CD4-positive, alpha-beta T cell treated with Interleukin-17A for 1 hour (primary cell): ENCODE measurements around the gene ITGAE.

Experiments used
- DNase-seq: peaks from one replicate; pipeline ENCODE4 v3.0.0-alpha.2; 2020

Gene ITGAE

DNA sequence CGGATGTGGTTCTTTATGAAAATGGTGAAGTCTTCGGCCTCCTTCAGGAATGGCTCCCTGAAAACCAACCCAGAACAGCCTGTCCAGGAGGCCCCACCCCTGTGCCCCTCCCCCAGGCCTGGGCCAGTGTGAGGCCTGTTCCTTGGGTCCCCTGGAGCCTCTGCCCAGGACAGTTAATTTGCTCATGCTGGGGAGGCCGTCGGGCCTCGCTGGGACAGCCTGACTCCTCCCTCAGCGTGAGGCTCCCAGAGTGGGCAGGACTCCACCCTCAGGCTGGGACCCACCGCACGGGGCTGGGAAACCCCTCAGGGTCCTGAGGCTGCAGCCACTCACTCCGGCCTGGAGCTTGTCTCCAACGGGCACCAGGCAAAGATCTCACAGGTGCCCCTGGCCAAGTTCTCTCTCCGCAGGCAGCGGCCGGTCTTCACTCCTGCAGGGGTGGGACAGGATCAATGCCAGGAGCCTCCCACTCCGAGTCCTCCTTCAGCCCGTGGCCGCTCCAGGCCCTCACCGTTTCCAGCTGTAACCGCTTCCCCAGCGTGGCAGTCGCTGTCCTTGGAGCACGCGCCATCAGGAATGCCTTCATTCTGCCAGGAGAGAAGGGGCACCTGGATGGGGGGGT, 110.8 kb downstream of the ITGAE start:
- no peak for DNase-seq

DNA sequence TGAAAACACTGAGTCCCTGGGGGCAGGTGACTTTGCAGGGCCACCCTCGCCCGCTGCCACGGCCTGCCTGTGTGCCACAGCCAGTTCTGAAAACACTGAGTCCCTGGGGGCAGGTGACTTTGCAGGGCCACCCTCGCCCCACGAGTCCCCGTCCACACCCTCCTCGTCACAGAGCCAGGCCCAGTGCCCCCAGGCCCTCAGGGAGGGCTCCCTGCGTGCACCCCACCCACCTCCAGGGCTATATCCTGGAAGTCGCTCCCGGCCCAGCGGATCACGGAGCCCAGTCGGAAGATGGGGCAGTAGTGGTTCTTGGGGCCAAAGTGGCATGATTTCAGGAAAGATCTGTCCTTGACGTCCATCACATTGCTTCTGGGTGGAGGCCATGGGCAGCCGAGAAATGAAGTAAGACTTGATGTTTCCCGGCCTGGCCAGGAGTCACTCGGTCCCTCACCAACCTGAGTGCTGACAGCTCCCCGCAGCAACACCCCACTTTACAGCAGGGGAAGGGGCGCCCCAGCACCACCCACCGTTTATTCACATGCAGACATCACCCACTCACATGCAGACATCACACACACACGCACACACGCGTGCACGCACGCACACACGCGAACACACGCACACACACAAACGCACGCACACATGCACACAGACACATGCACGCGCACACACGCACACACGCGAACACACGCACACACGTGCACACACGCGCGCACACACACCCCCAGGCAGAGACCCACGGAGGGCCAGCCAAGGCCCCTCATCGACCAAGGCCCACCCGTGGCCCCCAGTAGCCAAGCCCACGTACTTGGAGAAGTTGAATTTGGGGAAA, 111.5 kb downstream of the ITGAE start:
- DNase-seq: no peak

DNA sequence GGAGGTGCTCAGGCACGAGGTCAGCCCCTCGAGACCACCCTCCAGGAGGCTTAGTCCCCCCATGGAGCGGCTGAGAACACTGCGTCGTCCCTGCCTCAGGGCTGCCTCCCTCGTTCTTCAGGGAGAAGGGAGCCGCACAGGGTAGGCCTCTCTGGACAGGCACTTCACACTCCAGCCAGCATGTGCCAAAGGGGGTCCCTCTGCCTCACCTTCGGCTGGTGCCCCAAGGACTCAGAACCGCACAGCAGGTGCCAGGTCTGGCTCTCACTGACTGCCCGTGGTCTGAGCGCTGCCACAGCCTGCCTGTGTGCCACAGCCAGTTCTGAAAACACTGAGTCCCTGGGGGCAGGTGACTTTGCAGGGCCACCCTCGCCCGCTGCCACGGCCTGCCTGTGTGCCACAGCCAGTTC, 112.1 kb downstream of the ITGAE start:
- no peak for DNase-seq

DNA sequence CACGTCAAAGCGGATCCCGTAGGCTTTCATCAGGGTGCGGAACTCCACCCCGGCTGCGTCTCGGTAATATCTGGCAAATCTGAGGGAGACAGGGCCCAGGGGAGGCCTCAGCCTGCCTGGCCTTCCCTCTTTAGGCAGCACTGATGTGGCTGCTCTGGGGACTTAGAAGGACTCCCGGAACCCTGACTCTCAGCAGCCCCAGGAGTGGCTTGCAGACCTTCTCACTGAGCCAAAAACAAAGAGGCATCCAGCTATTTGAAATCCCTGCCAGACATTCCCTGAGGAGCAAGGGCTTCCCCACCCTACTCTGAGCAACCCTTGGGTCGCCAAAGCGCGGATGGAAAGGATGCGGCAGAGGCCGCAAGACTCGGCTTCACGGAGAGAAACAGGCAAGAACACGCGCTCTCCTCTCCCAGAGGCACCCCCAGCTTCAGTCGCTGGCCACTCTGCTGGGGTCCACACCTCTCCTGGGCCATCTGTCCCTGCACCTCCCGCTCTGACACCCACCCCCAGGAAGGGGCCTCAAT, 112.9 kb downstream of the ITGAE start:
- DNase-seq: no peak

DNA sequence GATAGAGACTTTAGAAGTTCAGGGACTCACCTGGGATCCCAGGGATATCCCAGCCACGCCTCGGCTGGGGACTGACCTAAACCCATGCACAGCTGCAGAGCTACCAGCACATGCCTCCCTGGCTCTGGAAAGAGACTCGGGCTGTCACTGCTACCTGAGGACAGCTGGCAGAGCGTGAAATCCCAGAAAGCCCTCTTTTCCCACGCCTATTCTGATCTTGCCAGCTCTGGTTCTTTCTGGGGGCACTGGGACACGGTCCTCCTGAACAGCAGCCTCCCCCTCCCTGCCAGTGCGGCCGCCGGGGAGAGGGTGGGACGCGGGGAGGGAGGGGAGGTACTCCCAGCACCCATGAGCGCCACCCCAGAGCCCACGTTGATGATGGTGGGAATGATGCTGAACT, 115.8 kb downstream of the ITGAE start:
- DNase-seq: no peak

DNA sequence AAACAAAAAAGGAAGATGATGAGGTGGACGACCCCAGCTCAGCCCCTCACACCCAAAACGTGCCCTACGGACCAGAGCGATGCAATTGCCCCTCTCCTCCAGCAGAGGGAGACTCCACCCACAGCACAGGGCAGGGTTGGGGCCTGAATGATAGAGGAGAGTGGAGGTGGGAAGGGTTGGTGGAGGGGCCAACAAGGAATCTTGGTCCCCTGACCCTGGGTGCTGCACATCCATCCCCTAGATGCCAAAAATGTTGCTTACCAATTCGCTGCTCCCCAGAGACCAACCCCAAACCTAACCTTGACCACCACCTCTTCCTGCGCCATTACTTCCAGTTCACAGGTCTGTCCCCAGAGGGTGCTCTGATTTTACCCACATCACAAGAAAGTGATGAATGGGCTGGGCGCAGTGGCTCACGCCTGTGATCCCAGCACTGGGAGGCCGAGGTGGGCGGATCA, 117.9 kb downstream of the ITGAE start:
- DNase-seq: peak; percentile 70

DNA sequence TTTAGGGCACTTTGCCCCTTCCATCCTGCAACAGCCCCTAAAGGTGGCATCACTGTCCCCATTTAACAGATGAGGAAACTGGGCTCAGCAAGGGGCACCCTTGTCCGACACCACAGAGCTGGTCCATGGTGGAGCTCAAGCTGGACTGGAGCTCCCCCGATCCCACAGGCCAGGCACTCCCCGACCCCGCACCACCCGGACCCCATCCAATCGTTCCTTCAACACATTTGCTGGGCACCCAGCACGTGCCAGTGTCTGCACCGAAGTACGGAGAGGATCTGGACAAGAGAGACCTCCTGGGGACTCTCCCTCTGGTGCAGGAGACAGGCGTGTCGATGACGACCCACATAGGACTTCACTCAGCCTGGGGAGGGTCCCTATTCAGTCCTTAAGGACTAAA, 119.0 kb downstream of the ITGAE start:
- no peak for DNase-seq

DNA sequence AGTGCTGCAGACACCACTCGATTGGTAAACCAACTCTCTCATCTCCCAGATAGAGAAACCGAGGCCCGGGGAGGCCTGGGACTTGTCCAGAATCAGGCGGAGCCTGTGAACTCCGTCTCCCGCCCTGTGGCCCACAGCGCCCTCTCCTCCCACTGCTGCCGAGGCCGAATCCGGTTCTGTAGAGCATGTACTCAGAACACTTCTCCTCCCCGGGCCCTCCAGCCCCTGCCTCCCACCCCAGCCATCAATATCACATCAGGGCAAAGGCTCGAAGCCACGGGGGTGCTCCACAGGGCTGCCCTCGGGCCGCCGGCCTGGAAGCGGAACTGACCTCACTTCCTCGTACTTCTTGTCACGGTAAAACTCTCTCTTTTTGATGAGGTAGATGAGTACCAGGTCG, 119.4 kb downstream of the ITGAE start:
- no peak for DNase-seq

DNA sequence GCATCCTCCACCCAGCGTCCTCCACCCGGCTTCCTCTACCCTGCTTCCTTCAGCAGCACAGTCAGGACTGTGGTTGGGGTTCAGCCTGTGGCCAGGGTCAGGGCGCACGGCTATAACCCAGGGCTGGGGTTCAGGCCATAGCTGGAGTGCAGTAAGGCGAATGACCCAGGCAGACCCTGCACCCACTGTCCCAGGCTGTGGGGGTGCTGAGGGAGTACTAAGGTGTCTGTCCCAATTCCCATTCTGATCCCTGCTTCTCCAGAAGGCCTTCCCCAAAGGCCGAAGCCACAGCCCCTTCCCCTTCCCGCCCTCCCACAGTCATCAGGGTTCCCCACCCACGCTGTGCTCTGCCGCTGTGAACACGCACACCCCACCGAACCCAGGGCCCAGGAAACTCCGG, 119.9 kb downstream of the ITGAE start:
- no peak for DNase-seq

DNA sequence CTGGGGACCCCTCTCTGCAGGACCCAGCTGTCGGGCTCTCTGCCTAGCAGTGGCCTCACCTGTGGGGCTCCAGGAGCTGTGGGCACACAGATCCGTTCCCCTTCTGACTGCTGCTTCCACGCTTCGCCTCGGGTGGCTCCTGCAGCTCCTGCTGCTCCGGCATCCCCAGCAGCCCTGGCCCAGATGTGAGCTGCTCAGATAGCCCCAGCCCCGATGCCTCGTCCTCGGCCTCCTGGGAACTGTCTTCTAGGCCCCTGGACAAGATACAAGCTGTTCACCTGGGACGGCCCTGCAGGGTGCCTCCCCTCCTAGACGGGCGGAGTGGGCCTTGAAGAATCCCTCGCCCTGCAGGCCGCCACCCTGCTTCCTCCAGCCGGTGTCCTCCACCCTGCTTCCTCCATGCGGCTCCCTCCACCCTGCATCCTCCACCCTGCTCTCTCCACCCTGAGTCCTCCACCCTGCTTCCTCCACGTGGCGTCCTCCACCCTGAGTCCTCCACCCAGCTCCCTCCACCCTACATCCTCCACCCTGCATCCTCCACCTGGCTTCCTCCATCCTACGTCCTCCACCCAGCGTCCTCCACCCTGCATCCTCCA, 121.4 kb downstream of the ITGAE start:
- DNase-seq: no peak

DNA sequence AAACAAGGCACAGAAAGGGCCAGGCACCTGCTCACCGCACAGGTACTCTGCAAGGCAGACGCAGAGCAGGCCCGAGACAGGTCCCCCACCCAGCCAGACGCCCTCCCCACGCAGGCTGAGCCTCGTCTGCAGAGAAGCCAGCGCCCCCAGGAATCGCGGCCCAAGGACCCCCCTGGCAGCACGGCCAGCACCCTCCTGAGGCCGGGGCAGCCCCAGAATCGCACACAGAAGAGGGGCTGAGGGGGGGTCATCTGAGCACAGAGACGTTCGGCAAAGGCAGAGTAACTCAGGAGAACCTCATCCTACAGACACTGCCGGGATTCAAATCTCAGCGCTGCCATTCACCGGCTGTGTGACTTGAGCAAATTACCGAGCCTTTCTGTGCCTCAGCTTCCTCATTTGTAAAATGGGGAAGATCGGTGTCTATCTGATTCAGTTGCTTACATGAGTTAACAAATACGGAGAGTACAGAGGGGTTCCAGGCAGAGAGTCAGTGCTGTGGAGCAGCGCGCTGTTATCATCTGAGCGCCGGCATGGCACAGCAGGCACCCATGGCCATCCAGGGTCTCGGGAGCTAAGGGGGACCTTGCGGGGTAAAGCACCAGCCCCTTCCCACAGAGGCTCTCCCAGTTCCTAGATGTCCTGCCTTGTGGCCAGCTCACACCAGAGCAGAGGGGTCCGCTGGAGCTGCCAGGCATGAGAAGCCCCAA, 122.0 kb downstream of the ITGAE start:
- no peak for DNase-seq

DNA sequence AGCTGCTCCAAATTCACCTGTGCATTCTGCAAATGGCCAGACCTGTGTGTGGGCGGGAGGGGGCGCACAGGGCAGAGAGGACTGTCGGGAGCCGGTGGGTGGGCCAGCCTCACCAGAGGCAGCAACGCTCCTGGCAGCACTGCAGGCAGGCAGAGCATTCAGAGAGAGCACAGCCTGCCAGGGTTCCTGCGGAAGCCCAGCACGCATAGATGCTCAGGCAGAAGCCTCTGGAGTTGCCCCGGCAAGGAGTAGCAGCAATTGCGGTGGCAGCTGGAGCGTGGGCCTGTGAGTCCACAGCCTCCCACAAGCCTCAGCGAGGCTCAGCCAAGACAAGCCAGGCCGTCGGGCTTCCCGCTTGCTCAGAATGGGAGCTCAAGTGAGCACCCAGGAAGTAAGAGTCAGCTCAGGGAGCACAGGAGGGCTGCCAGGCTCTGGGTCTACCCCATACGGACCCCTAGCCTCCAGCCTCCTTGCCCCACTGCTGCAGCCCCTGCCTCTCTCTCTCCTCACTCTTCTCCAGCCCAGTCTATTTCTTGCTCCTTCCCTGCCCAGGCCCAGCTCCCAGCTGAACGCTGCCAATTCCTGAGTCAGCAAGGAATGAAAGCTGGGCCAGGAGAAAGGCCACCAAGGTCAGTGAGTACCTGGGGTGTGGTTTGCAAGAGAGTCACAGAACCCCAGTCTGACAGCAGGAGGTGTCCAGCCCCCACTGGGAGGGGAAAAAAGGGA, 122.7 kb downstream of the ITGAE start:
- DNase-seq: no peak

DNA sequence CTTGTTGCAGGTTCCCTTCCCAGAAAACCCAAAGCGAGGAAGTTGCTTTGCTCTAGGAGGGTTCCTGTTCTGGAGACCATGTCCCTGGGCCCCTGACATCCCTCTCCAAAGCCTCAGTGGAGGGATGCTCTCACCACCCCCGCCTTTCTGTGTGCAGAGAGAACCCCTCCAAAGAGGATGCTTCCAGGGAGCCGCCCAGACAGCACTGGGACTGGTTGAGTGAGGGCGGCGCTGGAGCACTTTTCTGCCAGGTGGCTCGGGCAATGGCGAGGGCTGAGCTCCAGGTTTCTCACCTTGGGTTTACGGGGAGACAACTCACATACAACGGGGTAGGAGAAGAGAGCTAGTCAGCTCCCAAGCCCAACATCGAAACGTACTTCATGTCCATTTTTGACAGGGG, 125.1 kb downstream of the ITGAE start:
- no peak for DNase-seq

DNA sequence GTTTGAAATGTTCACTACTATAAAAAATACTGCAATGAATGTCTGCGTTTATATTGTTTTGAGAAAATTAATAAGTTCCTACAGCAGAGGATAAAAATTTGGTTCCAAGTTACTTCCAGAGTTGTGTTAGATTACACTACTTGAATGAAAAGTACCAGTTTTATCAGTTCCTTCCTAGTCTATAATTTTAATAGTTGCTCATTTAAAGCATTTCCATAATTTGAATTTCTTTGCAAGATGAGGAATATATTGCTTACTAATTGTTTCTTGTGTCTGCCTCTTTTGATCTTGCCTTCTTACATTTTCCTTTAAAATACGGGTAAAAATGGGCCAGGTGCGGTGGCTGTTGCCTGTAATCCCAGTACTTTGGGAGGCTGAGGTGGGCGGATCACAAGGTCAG, 128.4 kb downstream of the ITGAE start:
- DNase-seq: no peak

DNA sequence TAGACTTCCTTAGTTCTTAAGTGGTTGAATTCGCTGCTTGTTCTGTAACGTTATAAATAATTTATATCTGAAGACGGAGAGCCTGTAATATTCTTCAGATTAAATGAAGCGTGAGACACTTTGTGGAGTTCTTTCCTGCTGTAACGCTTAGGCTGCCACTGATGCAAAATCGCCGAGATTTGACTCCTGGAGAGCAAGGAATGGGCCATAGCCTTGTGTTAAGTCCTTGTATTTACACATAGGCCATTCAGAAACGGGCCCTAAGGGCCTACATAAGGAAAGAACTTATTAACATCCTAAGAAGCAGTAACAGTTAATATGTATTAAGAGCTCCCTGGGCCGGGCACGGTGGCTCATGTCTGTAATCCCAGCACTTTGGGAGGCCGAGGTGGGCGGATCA, 131.4 kb downstream of the ITGAE start:
- no peak for DNase-seq

DNA sequence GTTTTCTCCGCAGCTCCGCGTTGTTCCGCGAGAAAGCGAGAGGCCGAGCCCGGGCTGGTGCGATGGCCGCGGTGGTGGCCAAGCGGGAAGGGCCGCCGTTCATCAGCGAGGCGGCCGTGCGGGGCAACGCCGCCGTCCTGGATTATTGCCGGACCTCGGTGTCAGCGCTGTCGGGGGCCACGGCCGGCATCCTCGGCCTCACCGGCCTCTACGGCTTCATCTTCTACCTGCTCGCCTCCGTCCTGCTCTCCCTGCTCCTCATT, 132.0 kb downstream of the ITGAE start:
- DNase-seq: no peak

DNA sequence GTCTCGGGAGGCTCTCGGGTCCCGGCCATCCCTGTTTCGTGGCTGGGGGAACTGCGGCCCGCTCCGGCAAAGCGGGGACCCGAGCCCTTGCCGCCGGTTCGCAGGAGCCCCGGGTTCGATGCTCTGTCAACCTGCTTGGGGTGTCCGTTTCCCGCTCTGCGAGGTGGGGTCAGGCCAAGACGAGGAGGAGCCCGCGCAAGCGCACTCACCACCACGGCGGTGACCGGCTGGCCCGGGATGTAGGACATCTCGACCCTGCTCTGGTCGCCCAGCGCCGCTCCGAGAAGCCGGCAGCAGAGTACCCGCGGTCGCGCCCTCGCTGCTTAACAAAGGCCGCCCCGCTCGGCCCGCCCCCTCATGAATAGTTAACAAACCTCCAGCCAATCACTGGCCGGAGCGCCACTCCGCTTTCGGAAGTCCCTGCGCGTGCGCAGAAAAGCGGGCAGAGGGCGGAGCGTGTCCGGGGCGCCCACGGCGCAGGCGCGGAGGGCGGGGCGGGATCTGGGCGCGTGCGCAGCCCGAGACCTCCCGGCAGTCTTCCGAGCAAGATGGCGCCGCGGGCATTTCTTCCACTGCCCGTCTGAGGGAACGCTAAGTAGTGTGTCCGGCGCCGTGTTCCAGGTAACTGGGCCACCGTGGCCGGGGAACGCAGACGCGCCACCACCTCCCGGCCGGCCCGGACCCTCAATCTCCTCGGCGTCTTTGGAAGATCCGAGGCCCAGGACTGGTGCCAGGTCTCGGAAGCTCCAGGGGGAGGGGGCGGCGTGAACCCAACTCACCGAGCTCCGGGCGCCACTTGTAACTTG, 132.5 kb downstream of the ITGAE start, which contains the start of the genes EMC6 and TAX1BP3:
TSS of gene EMC6 (plus strand) at position 534 of the 806 bp plus-strand sequence. CDS start 335 bp downstream, outside the sequence.
TSS of gene TAX1BP3 (minus strand) at position 300 of the 806 bp plus-strand sequence. CDS start at position 248, 52 bp downstream.
- DNase-seq: peak; percentile 98

DNA sequence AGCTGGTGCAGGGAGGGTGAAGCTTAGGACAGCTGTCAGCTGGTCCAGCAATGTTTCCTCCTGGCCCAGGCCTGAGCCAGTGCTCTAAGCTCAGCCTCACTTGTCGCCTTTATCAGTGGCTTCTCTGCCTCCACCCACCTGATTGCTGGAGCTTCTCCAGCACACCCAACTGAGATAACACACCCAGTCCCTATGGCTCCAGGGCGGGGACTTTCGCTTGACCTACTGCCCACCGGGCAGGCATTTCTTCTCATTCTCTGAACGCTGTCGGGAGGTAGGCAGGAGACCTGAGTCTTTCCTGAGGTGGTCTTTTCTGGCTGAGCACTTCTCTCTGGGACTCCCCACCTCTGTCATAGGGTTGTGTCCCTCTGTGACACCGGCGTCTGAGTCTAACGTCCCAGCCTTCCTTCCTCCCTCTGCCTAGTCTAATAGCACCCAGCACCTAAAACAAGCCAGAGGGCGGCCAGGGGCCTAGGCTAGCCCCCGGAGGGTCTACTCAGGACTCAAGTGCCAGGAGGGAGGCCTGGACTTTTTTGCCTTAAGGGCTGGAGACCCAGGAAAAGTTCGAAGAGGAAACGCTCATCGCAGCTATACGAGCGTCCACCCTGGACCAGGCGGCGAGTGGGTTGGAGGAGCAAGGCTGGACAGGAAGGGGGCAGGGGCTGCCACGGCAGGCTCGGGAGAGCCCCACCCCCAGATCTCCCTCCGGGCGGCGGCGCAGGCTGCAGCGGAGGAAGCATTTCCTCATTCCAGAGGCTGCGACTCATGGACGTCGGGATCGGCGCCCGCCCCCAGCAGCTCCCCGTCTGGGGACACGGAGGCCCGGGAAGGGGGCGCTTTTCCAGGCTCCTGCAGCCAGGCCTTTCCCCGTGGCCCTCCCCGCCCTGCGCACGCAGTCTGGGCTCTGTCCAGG, 133.4 kb downstream of the ITGAE start:
- no peak for DNase-seq

DNA sequence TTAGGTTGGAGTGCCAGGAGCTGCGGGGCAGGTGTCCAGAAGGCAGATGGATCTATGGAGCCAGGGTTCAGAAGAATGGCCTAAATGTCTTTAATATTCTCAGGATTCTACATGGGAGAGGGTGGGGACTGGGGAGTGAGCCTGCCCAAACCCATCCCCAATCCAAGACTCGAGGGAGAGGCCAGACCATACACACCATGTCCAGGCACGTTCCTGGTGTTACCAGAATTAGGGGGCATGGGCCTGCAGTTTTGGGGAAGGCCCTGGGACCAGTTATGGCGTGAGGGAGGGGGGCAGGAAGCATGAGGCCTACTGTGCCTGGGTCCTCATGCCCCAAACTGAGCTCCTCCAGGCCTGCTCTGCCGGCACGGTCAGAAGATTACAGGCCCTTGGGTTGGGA, 134.5 kb downstream of the ITGAE start:
- DNase-seq: no peak

DNA sequence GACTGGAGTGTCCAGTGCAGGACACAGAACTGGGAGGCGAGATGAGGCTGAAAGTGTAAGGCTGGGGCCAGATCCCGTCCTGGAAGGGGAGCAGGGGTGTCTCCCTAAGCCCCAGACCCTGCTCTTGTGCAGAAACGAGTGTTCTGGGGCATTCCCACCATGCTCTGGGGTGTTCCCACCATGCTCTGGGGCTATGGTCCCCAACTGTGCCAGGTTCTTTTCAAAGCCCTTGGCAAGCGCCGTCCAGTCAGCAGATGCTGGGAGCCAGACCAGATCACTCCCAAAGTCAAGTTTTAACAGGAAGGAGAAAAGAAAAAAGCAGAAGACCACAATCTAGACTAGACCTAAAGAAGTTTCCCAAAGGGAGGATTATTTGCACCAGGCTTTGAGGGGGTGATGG, 135.2 kb downstream of the ITGAE start:
- no peak for DNase-seq
